Thymus (tissue), 11 donors: ENCODE data around the gene ZFYVE1. TPM values are rescaled to one million over a fixed set of nuclear protein-coding genes. Genes with fewer than 3 reads are reported as not detected.

Source experiments
- DNase-seq, 9 donors: peaks; one replicate each; pipeline ENCODE4 v3.0.0-alpha.2; 2013; ENCODE audit warnings: low spot score in 9 of 9, low read depth in 6 of 9, missing footprints in 1 of 9
- H3K27ac ChIP-seq, 2 donors: one replicate each; pipeline ENCODE4 v1.5.1; 2013; ENCODE audit warnings: control low read depth in 1 of 2, low read depth in 1 of 2, low read length in 1 of 2, mild to moderate bottlenecking in 1 of 2, moderate library complexity in 1 of 2
- H3K27me3 ChIP-seq, 2 donors: one replicate each; pipeline ENCODE4 v1.5.1; 2013; ENCODE audit warnings: low read length in 1 of 2; ENCODE audit not compliant: control insufficient read depth in 2 of 2, insufficient read depth in 1 of 2
- H3K36me3 ChIP-seq, 2 donors: one replicate each; pipeline ENCODE4 v1.5.1; 2013; ENCODE audit warnings: low read length in 1 of 2, mild to moderate bottlenecking in 1 of 2, moderate library complexity in 1 of 2; ENCODE audit not compliant: control insufficient read depth in 2 of 2, insufficient read depth in 2 of 2
- H3K4me1 ChIP-seq, 2 donors: one replicate each; pipeline ENCODE4 v1.5.1; 2013; ENCODE audit warnings: low read length in 2 of 2; ENCODE audit not compliant: control insufficient read depth in 2 of 2, insufficient read depth in 2 of 2
- H3K4me3 ChIP-seq, 2 donors: one replicate each; pipeline ENCODE4 v1.5.1; 2013; ENCODE audit warnings: low read length in 2 of 2, control low read depth in 1 of 2, mild to moderate bottlenecking in 1 of 2
- H3K9me3 ChIP-seq, 2 donors: one replicate each; pipeline ENCODE4 v1.5.1; 2013; ENCODE audit warnings: low read length in 1 of 2, mild to moderate bottlenecking in 1 of 2; ENCODE audit not compliant: control insufficient read depth in 2 of 2, insufficient read depth in 1 of 2
- WGBS: extraction: QIAGEN DNeasy Blood & Tissue Kit; methylation state at CpG from one replicate; pipeline ENCODE4 v1.1.7; 2013; 5-methylcytosine and 5-hydroxymethylcytosine counted together
- polyA plus RNA-seq: library from polyadenylated mRNA; stranded (reverse); fragments of 200-250 nt; gene quantifications from one replicate; pipeline ENCODE4 v1.2.3, GENCODE V29; 2013
- total RNA-seq: library from RNA; stranded (reverse); fragments of 120-200 nt; gene quantifications from one replicate; pipeline ENCODE4 v1.2.4, GENCODE V29; 2013
- donor health status: healthy.

Gene ZFYVE1
- total and polyA plus RNA-seq, 2 donors, result 5.7 to 7.0 TPM

- Histone ChIP-seq H3K27ac (no peak overlapping the region), H3K9me3 (no peaks in the 10 kb centered on the region), H3K4me1 (no peaks in the 10 kb centered on the region), H3K4me3 (no peak overlapping the region), H3K27me3 (no peaks in the 10 kb centered on the region), H3K36me3 (peaks cover 23 to 43% of the 10 kb centered on the region in 2 donors)
- 96% methylated on average over 12 of the region's 12 CpGs for WGBS
- no peak for DNase-seq
Measured at GRCh38 chr14:72941286-72941985, 85.5 kb downstream of the ZFYVE1 start.

DNA sequence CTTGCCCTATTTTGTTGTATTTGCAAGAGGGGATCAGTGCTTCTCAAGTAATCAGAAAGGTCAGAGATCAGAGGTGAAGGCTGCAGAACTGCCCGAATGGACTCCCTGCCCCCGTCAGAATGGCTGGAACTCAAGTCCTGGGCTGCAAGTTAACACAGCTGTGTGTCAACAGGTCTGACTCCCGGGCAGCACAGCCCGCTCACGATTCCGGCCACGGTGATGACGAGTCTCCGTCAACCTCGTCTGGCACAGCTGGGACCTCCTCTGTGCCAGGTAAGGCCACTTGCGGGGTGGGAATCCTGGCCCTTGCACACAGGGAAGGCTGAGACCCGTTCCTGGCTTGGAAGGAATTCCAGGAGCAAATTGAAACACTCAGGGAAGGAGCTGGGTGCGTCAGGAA is 87.3 kb downstream of the ZFYVE1 start:
- Histone ChIP-seq H3K36me3 (peaks cover 21 to 34% of the 10 kb centered on the region in 2 donors), H3K27ac (no peak overlapping the region), H3K4me3 (no peak overlapping the region), H3K9me3 (no peaks in the 10 kb centered on the region), H3K4me1 (no peaks in the 10 kb centered on the region), H3K27me3 (no peaks in the 10 kb centered on the region)
- no peak for DNase-seq
- WGBS, result 93% methylated on average over 13 of the region's 13 CpGs

GRCh38 chr14:72932893-72933292 is 94.0 kb downstream of the ZFYVE1 start:
- Histone ChIP-seq H3K27ac (no peak overlapping the region), H3K36me3 (peaks cover 0 to 2% of the 10 kb centered on the region in 2 donors), H3K4me3 (no peak overlapping the region), H3K9me3 (no peaks in the 10 kb centered on the region), H3K27me3 (no peaks in the 10 kb centered on the region), H3K4me1 (no peaks in the 10 kb centered on the region)
- no peak for DNase-seq
- 92% methylated on average over 7 of the region's 7 CpGs for WGBS

- Histone ChIP-seq H3K9me3 (no peaks in the 10 kb centered on the region), H3K4me1 (peaks cover 0 to 10% of the 10 kb centered on the region in 2 donors), H3K36me3 (no peaks in the 10 kb centered on the region), H3K27ac (no peak overlapping the region), H3K4me3 (no peak overlapping the region), H3K27me3 (no peaks in the 10 kb centered on the region)
- DNase-seq, result no peak
- WGBS, result 98% methylated on average over 43 of the region's 43 CpGs
Measured at GRCh38 chr14:72929316-72930080, 97.4 kb downstream of the ZFYVE1 start.

DNA sequence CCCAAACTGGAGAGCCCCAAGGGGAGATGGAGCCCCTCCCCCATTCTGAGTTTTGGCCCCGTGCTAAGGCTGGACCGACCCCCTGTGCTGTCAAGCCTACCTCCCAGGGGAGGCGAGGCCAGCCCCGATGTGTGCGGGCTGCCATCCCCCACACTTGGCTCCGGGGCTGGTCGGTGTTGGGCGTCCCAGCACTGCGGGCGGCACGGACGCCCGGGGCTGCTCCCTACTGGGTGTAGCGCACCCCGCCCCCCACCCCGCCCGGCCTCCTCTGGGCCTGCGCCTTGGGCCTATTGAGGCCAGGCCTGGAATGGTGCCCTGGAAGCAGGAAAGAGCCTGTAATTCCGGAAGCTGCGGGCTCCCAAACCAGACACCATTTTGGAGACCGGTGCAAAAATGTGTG is 98.0 kb downstream of the ZFYVE1 start:
- H3K4me3 ChIP-seq, result no peak overlapping the region
- no peaks in the 10 kb centered on the region for H3K36me3 ChIP-seq
- H3K27me3 ChIP-seq, result no peaks in the 10 kb centered on the region
- H3K27ac ChIP-seq, result no peak overlapping the region
- H3K4me1 ChIP-seq, result peaks cover 0 to 10% of the 10 kb centered on the region in 2 donors
- no peaks in the 10 kb centered on the region for H3K9me3 ChIP-seq
- no peak for DNase-seq
- 93% methylated on average over 21 of the region's 21 CpGs for WGBS

GRCh38 chr14:72926292-72927028 is 100.4 kb downstream of the ZFYVE1 start, which contains the start of gene DCAF4:
DCAF4 (plus strand) TSS chr14:72926464; CDS start chr14:72937979, 11,515 bp downstream.
- peak within 1 kb of the TSS; percentile 54 to 77 for H3K4me3 ChIP-seq
- H3K36me3 ChIP-seq, result no peaks in the 10 kb centered on the region
- H3K4me1 ChIP-seq, result peaks cover 0 to 10% of the 10 kb centered on the region in 2 donors
- DNase-seq, result peak; percentile 83 to 98 (median 93)
- H3K27me3 ChIP-seq, result no peaks in the 10 kb centered on the region
- H3K9me3 ChIP-seq, result no peaks in the 10 kb centered on the region
- under 1% methylated on average over 59 of the region's 59 CpGs for WGBS
- H3K27ac ChIP-seq, result peak within 1 kb of the TSS; percentile 57 to 81

DNA sequence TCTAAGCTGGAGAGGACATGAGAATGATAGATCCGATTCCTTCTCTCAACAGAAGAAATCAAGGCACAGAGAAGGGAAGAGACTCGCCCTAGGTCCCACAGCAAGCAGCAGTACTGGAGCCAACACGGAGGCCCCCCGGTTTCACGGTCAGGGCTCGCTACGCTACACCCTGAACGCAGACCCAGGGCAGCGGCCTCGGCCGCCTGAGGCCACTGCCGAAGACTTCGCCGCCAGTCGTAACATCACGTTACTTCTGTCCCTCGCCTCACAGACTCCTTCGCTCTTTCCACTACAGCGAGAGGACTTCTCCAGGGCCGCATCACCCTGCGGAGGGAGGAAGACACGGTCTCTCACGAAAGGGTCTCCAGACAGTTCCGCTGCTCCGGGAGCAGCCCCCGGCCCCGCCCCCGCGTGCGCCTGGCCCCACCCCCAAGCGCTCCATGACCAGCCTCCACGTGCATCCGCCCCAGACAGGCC is 101.1 kb downstream of the ZFYVE1 start:
- H3K4me3 ChIP-seq, result peak overlapping the region; percentile 54 to 77
- peaks cover 0 to 10% of the 10 kb centered on the region in 2 donors for H3K4me1 ChIP-seq
- no peak overlapping the region for H3K27ac ChIP-seq
- H3K27me3 ChIP-seq, result no peaks in the 10 kb centered on the region
- H3K36me3 ChIP-seq, result no peaks in the 10 kb centered on the region
- H3K9me3 ChIP-seq, result no peaks in the 10 kb centered on the region
- DNase-seq, result peak in 2 of 9 donors; percentile 4 to 43
- 7% methylated on average over 33 of the region's 33 CpGs for WGBS

- peaks cover 0 to 10% of the 10 kb centered on the region in 2 donors for H3K4me1 ChIP-seq
- no peak for DNase-seq
- no peaks in the 10 kb centered on the region for H3K9me3 ChIP-seq
- no peaks in the 10 kb centered on the region for H3K36me3 ChIP-seq
- H3K27me3 ChIP-seq, result no peaks in the 10 kb centered on the region
- H3K27ac ChIP-seq, result no peak overlapping the region
- 96% methylated on average over 22 of the region's 22 CpGs for WGBS
- H3K4me3 ChIP-seq, result peak overlapping the region in 1 of 2 donors; percentile 77
Measured at GRCh38 chr14:72925171-72925759, 101.6 kb downstream of the ZFYVE1 start.
